NCI-H345 (cell line): ENCODE results near the gene IL17RC.
"Not testable (repeated sequence)": the region's sequence is repeated elsewhere in the genome, so short reads cannot be mapped to it uniquely, and the experiment has no call there.

Source experiments
- DNase-seq: peaks from one replicate; lab custom pipeline; 2025; lab: John Stamatoyannopoulos, UW

IL17RC gene

GRCh38 chr3:9916734-9917680, at the start of gene IL17RC:
TSS of gene IL17RC (plus strand) at chr3:9917098. CDS start at chr3:9917316, 218 bp downstream.
- DNase-seq = peak; percentile 82

- no peak for DNase-seq
Observed at GRCh38 chr3:9867106-9867505, 49.8 kb upstream of the IL17RC start.

- DNase-seq = no peak
Observed at GRCh38 chr3:9869955-9870354, 46.9 kb upstream of the IL17RC start.

GRCh38 chr3:9870978-9871377, 45.9 kb upstream of the IL17RC start:
- DNase-seq = no peak

GRCh38 chr3:9872067-9872466, 44.8 kb upstream of the IL17RC start:
- not testable (repeated sequence) for DNase-seq

GRCh38 chr3:9875448-9875847, 41.5 kb upstream of the IL17RC start:
- DNase-seq = no peak

GRCh38 chr3:9876255-9876654, 40.6 kb upstream of the IL17RC start:
- DNase-seq = not testable (repeated sequence)

- no peak for DNase-seq
Observed at GRCh38 chr3:9876991-9877390, 39.9 kb upstream of the IL17RC start.

- no peak for DNase-seq
Observed at GRCh38 chr3:9878700-9879099, 38.2 kb upstream of the IL17RC start.

GRCh38 chr3:9879830-9880549, 36.9 kb upstream of the IL17RC start, which contains the start of gene CIDEC:
TSS of gene CIDEC (minus strand) at chr3:9880253. CDS start at chr3:9878486, 1,767 bp downstream.
- DNase-seq = no peak

GRCh38 chr3:9881441-9881840, 35.5 kb upstream of the IL17RC start:
- no peak for DNase-seq

GRCh38 chr3:9883706-9884554, 33.0 kb upstream of the IL17RC start:
- DNase-seq = no peak

GRCh38 chr3:9884555-9885165, 32.2 kb upstream of the IL17RC start:
- DNase-seq = no peak

- no peak for DNase-seq
Observed at GRCh38 chr3:9886328-9886727, 30.6 kb upstream of the IL17RC start.

- no peak for DNase-seq
Observed at GRCh38 chr3:9887480-9887879, 29.4 kb upstream of the IL17RC start.

GRCh38 chr3:9888540-9888939, 28.4 kb upstream of the IL17RC start:
- DNase-seq = no peak

GRCh38 chr3:9889405-9889804, 27.5 kb upstream of the IL17RC start:
- no peak for DNase-seq

- DNase-seq = peak; percentile 80
Observed at GRCh38 chr3:9890249-9891071, 26.4 kb upstream of the IL17RC start, which contains the start of gene JAGN1. TSS of gene JAGN1 (plus strand) at chr3:9890610. CDS start at chr3:9890723, 113 bp downstream.

- no peak for DNase-seq
Observed at GRCh38 chr3:9891072-9891622, 25.8 kb upstream of the IL17RC start.

GRCh38 chr3:9893739-9894138, 23.2 kb upstream of the IL17RC start:
- no peak for DNase-seq
